ENCODE data around the gene WIZ. TPM values are rescaled to one million over a fixed set of nuclear protein-coding genes. Genes with fewer than 3 reads are reported as not detected.

Gene WIZ
- total and polyA plus RNA-seq, 10 donors: 6.6 to 33.7 (median 24.8) TPM

DNA sequence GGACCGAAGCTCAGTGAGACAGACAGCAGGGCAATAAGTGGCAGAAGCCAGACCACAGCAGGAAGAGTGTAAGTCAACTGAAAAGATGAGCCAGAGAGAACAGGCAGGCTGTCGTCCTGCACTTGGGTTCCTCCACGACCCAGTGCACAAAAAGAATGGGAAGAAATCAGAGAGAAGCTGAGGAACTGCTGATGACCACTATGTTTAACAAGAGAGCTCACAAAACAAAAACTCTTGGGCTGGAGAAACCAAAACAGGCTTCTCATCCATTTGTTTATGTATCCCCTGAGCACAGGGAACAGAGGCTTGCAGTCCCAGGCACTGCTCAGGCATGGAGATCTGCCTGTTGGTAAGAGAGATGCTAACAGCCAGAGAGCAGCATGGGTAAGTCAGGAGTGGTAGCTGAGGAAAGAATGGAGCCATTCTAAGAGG, 45.0 kb downstream of the WIZ start:
- TF ChIP-seq, protein P1, sequence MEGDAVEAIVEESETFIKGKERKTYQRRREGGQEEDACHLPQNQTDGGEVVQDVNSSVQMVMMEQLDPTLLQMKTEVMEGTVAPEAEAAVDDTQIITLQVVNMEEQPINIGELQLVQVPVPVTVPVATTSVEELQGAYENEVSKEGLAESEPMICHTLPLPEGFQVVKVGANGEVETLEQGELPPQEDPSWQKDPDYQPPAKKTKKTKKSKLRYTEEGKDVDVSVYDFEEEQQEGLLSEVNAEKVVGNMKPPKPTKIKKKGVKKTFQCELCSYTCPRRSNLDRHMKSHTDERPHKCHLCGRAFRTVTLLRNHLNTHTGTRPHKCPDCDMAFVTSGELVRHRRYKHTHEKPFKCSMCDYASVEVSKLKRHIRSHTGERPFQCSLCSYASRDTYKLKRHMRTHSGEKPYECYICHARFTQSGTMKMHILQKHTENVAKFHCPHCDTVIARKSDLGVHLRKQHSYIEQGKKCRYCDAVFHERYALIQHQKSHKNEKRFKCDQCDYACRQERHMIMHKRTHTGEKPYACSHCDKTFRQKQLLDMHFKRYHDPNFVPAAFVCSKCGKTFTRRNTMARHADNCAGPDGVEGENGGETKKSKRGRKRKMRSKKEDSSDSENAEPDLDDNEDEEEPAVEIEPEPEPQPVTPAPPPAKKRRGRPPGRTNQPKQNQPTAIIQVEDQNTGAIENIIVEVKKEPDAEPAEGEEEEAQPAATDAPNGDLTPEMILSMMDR (IDR thresholded peaks at IDR 0.05 in 8 of 11, conservative IDR thresholded peaks at IDR 0.05 in 3 of 11): no peak
- TF ChIP-seq POLR2AphosphoS5 (IDR thresholded peaks at IDR 0.05): no peak
- no peak for TF ChIP-seq POLR2A (IDR thresholded peaks at IDR 0.05)
- Histone ChIP-seq H3K27ac (peak overlapping the region in 6 of 8 donors; percentile 28 to 61 (median 55)), H3K27me3 (replicated peaks in 1 of 7) (no peaks in the 10 kb centered on the region), H3K4me1 (peaks cover 10 to 81% (median 45%) of the 10 kb centered on the region in 6 donors), H3K4me3 (no peak overlapping the region), H3K9me3 (no peaks in the 10 kb centered on the region), H3K36me3 (peaks cover 0 to 99% (median 51%) of the 10 kb centered on the region in 6 donors)
- DNase-seq: no peak
- intact Hi-C loops (cut with DNase I; ENCODE audit: low total_unique reads): no loop called here
- 32 to 42% (median 39%) methylated on average over 3 of the region's 3 CpGs for WGBS, 5 donors

DNA sequence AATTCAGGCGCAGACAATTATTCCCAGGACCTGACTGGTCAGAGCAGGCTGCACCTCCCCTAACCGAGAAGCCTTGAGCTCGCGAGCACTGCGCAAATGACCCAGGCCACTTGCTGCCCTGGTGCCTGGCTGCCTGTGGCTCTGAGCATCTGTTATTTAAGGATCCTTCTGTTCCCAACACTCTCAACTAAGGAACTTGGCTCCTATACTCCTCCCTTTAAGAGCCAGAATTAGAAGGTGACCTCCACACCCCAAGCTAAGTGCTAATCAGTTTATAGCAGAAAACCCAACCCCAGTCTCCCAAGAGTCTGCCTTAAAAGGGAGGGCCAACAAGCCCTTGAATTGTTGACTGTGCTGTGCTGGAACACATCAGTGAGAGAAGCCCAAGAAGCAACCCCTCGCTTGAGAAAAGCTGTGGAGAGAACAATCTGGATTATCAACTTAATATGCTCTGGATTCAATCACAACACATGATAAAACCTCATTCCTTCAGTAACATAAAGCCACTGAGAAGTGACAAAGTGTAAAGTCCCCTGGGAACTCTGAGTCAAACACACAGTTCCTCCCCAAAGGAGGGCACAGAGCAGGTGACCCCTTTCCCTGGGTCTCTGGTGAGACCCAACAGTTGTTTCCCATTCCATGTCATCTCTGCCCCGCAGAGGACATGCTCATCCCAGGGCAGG, 45.5 kb downstream of the WIZ start:
- H3K9me3 ChIP-seq: no peaks in the 10 kb centered on the region
- H3K27ac ChIP-seq: peak overlapping the region in 7 of 8 donors; percentile 13 to 61 (median 54)
- peaks cover 7 to 75% (median 42%) of the 10 kb centered on the region in 6 donors for H3K4me1 ChIP-seq
- no peaks in the 10 kb centered on the region for H3K27me3 ChIP-seq (replicated peaks in 1 of 7)
- peaks cover 0 to 99% (median 51%) of the 10 kb centered on the region in 6 donors for H3K36me3 ChIP-seq
- no peak for DNase-seq
- intact Hi-C loops (cut with DNase I; ENCODE audit: low total_unique reads): no loop called here
- WGBS, 5 donors: 67 to 91% (median 84%) methylated on average over 7 of the region's 7 CpGs
- no peak for TF ChIP-seq POLR2A (IDR thresholded peaks at IDR 0.05)
- TF ChIP-seq POLR2AphosphoS5 (IDR thresholded peaks at IDR 0.05): peak; percentile 20 to 49 (median 48)
- no peak overlapping the region for H3K4me3 ChIP-seq

DNA sequence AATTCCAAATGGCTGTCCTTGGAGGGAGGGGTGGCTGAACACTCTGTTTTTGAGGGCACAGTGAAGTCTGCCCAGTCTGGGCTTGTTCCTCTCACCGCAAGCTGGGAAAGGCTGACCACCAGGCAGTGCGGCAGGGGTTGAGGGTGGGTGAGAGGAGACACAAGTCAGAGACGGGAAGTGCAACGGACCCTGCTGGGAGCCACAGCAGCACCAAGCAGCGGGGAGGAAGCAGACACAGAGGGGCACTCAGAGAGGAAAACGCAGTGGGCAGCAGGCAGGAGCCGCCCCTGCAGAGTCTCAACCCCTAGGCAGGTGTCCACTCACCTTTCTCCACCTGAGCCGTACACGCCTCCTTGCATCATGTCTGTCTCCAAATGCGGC, 46.6 kb downstream of the WIZ start:
- no peak overlapping the region for H3K4me3 ChIP-seq
- peaks cover 5 to 64% (median 38%) of the 10 kb centered on the region in 6 donors for H3K4me1 ChIP-seq
- no peak for DNase-seq
- no peaks in the 10 kb centered on the region for H3K27me3 ChIP-seq (replicated peaks in 1 of 7)
- H3K36me3 ChIP-seq: peaks cover 0 to 99% (median 59%) of the 10 kb centered on the region in 6 donors
- H3K9me3 ChIP-seq: no peaks in the 10 kb centered on the region
- H3K27ac ChIP-seq: peak overlapping the region in 4 of 8 donors; percentile 28 to 61 (median 53)
- intact Hi-C loops (cut with DNase I; ENCODE audit: low total_unique reads): no loop called here
- TF ChIP-seq POLR2AphosphoS5 (IDR thresholded peaks at IDR 0.05): peak in 2 of 3 donors; percentile 12 to 18
- no peak for TF ChIP-seq POLR2A (IDR thresholded peaks at IDR 0.05)
- WGBS, 5 donors: 89 to 95% (median 93%) methylated on average over 10 of the region's 10 CpGs

DNA sequence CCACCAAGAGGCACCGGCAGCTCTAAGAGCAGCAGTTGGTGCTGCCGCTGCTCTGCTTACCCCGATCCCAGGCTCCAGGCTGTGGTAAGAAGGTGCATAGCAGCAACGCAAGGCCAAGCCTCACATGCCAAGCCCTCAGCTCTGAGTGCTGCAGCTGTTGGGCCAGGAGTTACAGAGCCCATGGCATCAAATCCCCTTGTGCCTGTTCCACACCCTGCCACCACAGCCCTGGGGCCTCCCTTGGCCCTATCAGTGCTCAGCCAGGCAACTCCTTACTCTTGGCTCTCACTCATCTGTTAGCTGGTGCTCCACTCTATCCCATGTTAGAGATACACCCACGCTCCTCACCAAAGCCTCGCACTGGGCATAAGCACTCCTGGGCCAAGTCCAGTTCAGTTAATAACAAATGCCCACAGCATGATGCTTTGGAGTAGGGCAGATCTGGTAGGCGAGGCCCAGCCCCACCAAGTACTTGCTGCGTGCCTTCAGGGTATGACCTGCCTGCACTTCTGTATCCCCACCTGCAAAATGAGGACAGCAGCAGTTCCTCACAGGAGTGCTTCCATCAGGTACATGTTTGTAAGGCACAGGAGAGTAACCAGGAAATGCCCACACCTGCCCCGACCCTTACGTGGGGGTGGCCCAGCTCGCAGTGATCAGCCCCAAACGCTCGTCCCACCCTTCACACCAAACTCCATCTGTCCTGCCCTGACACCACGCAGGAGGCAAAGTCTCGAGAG, 47.2 kb downstream of the WIZ start:
- Histone ChIP-seq H3K27me3 (replicated peaks in 1 of 7) (no peaks in the 10 kb centered on the region), H3K4me1 (peaks cover 5 to 58% (median 34%) of the 10 kb centered on the region in 6 donors), H3K4me3 (no peak overlapping the region), H3K36me3 (peaks cover 0 to 99% (median 63%) of the 10 kb centered on the region in 6 donors), H3K9me3 (no peaks in the 10 kb centered on the region), H3K27ac (peak overlapping the region in 3 of 8 donors; percentile 24 to 50 (median 28))
- intact Hi-C loops (cut with DNase I; ENCODE audit: low total_unique reads): no loop called here
- TF ChIP-seq POLR2AphosphoS5 (IDR thresholded peaks at IDR 0.05) (peak in 1 of 3 donors; percentile 3), POLR2A (IDR thresholded peaks at IDR 0.05) (no peak)
- TF ChIP-seq, protein P1 (IDR thresholded peaks at IDR 0.05 in 8 of 11, conservative IDR thresholded peaks at IDR 0.05 in 3 of 11): no peak
- 92 to 94% (median 93%) methylated on average over 15 of the region's 15 CpGs for WGBS, 5 donors
- DNase-seq: no peak

DNA sequence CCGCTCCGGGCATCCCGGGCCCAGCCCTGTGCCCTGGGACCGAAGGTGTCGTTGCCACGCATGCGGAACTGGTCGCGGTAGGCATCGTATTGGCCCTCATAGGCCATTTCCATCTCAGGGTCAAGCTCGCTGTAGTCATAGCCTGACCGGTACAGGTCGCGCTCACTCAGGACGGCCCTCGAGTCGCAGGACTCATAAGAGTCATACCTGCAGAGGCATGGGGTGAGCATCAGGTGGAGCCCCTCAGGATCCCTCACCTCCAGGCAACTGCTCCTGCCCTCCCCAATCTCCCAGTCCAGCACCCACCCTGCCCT, 48.4 kb downstream of the WIZ start:
- WGBS, 5 donors: 96 to 98% (median 98%) methylated on average over 8 to 17 of the region's 17 CpGs
- TF ChIP-seq, protein P1 (IDR thresholded peaks at IDR 0.05 in 8 of 11, conservative IDR thresholded peaks at IDR 0.05 in 3 of 11): no peak
- TF ChIP-seq POLR2A (IDR thresholded peaks at IDR 0.05) (no peak), POLR2AphosphoS5 (IDR thresholded peaks at IDR 0.05) (no peak)
- no peak for DNase-seq

More for the DNA sequence above, 48.4 kb downstream of the WIZ start:
- H3K9me3 ChIP-seq: no peaks in the 10 kb centered on the region
- peak overlapping the region in 1 of 8 donors; percentile 11 for H3K27ac ChIP-seq
- H3K4me3 ChIP-seq: no peak overlapping the region
- no peaks in the 10 kb centered on the region for H3K27me3 ChIP-seq (replicated peaks in 1 of 7)
- H3K36me3 ChIP-seq: peaks cover 3 to 100% (median 75%) of the 10 kb centered on the region in 6 donors
- H3K4me1 ChIP-seq: peaks cover 5 to 46% (median 23%) of the 10 kb centered on the region in 6 donors
- intact Hi-C loops (cut with DNase I; ENCODE audit: low total_unique reads): no loop called here

Measured in spleen (tissue), 11 donors.